Activated CD4-positive, alpha-beta T cell treated with anti-CD3 and anti-CD28 coated beads, Interleukin-2, amount 50 U/mL, for 16 hours (primary cell): Measurements from ENCODE around the gene PATZ1.
"Not testable (repeated sequence)": the region's sequence is repeated elsewhere in the genome, so short reads cannot be mapped to it uniquely, and the experiment has no call there.

Experiments used
- DNase-seq: peaks from one replicate; pipeline ENCODE4 v3.0.0-alpha.2; 2020

The PATZ1 gene

DNA sequence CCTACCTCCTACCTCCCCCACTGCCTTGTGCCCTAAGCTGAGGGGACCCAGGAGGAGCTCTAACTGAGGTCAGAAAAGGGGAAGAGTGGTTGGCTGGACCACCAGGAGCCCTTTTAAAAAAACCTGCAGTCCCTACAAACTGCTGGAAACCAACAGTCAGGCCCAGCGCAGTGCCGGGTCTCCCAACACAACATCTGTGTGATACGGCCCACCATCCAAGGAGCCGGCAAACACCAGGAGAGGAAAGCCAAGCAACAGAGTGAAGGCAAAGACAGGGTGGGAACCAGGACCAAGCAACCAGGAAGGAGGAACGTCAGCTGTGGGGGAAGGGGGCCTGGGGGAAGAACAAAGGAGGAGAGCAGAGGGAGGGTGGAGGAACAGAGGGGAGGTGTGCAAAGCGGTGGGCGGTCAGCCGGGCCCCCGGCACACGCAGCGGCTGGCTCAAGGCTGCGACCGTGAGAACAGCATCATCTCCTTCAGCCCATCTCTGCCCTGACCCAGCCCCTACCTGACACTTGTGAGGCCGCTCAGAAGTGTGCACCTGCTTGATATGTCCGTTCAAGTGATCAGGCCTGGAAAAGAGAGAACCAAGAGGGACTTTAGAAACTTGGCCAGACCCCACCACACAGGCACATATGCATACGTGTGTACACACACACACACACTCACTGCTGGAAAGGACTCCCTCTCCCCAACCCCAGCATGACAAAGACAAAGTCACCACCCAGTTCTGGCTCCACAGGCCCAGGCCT is 3.6 kb downstream of the PATZ1 start:
- no peak for DNase-seq

DNA sequence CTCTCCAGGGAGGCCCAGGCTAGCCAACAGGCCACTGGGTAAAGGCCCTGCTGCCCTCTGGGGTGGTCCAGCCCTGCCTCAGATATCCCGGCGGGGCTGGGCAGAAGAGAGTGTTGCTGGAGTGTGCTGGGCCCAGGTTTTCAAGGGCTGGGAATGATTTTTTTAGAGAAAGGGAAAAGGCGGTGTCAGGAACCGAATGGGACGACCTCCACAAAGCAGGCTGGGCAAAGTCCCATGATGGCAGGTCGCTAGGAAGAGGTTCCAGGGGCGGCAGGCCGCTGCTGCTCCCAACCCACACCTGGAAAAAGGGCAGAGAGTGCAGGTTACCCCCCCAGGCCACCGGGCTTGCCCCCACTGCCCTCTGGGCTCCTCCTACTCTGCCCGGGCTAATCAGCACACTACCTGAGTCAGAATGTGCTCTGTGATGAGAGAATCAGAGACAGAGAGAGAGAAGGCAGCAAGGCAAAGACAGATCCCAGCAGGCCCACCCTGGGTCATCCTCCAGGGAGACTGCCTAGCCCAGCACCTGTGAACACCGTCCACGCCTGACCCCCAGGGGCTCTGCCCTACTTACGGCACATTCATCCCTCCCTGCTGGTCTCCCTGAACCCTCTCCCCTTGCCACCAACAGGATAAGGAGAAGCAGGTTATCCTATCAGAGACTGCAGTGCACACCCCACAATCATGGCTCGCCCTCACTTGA is 4.6 kb downstream of the PATZ1 start:
- no peak for DNase-seq

DNA sequence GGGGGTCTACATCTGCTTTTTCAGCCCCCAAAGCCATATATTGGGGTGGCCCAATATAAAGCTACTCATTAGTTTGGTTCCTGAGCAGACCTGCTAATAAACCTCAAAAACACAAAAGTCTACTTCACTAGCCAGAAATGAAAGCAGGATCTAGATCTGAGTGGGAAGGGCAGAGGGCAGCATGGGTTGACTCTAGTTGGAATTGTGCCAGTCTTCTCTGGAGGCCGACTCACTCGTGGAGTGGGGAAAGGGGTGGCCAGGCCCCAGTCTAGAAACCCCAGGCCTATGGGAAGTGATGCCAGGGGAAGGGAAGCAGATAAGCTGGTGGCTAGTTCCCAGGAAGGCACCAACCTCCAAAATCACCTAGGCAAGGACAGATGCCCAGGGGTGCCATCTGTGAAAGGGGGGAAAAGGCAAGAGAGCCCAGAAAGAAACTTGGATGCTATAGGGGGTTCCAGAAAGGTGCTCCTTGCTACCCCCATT is 5.3 kb downstream of the PATZ1 start:
- no peak for DNase-seq

DNA sequence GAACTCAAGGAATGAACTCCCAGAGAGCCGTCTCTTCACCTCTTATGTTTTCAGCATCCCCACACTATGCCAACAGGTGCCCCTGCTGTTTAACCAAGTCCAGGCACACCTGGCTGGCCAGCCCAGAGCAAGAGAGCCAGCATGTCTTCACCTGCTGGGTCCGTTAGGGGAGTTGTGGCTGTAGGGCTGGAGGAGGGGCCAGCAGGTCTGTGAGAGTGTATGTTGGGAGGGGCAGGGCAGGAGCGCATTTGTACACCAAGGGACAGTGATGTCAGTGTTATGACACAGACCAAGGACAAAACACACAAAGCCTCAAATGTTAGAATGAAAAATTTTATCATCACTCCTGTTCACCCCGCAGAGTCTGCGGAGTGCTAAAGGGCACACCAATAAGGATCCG is 5.8 kb downstream of the PATZ1 start:
- no peak for DNase-seq

DNA sequence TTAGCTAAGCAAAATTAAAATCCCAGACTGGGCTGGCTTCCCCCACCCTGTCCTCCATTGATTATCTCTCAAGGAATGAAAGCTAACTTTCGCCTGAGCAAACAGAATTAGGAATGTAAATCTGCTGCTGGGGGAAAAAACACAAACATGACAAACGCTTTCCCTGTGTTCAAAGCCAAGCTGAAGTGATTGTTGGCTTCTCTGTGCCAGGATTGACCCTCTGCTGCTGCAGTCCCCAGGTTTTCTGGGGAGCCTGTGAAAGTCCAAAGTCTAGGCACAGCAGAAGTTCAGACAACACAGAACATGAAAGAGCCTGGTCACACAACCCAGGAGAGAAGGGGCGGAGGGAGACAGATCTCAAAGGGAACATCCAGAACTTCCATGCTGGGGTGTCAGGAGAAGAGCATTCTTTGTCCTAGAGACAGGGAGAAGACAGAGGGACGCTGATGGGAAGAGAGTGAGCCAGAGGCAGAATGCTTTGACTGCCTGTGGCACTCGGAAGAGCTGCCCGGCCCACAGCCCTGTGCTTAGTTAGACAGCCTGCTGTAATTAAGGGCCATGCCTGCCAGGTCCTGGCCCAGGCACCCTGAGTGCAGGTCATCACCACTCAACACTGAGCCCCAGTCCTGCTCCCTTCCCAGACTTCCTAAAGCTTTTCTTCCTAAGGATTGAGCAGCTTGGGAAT is 6.9 kb downstream of the PATZ1 start:
- DNase-seq, result no peak

DNA sequence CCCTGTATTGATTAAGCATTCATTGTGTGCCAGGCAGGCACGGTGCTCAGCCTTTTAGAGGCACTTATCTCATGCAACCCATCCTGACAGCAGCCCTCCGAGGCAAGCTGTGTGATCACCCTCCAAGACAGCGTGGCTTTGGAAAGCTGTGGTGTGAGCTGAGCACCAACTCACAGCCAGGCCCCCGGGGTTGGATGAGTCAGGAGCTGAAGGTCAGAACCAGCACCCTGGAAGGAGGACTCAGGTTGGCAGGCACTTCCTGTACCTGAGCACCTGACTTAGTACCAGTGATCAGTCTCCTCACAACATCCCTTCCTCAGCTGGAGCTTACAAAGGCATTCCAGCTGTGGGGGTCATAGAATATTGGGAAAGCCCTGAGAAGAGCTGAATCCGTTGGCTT is 9.0 kb downstream of the PATZ1 start:
- no peak for DNase-seq

DNA sequence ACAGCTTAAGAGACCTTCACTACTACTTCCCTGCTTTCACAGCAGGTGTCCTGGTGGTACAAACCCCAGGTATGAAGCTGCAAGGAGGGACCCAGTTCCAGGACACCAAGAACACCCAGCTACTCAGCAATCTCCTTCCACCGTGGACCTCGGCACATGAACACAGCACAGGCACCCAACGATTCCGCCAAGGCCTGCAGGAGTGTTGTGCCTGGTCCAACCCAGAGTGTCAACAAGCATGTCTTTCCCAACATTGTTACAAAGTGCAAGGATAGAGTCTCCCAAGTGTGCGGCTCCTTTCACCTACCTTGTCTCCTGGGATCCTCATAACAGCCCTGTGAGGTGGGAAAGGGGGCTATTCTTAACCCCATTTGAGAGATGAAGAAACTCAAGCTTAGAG is 11.8 kb downstream of the PATZ1 start:
- DNase-seq, result no peak

DNA sequence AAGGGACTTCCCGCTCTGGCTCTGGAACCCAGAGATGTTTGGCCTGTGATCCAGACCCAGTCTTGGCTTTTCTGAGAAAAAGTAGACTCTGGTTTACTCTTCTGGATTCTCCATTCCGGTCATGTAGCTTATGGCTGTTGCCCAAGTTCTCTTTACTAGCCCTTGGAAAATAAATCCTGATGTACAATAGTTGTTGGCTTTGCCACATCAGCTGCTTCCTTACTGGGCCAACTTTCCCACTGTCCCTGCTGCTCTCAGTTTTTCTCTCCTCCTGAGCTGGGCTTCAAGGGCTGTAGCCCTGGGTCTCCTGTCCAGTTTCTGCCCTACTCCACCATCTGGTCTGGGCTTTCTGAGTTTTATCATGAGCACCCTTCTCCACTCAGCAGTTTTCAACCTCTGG is 12.5 kb downstream of the PATZ1 start:
- no peak for DNase-seq

DNA sequence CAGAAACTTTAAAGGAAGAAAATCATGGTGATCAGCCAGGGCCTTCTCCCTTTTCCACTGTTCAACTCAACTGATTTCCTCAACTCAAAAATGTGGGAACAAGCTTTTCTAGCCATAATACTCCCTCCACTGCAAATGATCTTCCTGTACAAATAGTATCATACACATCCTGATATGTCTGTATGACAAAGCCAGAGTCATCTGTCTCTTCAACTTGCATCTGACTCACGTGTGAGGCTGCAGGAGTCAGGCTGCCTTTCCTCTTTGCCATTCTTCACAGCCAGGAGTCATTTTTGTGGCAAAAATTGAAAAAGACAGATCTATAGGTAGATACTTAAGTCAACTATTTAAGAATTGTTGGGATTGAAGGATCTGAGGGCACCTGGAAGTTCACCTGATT is 13.3 kb downstream of the PATZ1 start:
- no peak for DNase-seq

DNA sequence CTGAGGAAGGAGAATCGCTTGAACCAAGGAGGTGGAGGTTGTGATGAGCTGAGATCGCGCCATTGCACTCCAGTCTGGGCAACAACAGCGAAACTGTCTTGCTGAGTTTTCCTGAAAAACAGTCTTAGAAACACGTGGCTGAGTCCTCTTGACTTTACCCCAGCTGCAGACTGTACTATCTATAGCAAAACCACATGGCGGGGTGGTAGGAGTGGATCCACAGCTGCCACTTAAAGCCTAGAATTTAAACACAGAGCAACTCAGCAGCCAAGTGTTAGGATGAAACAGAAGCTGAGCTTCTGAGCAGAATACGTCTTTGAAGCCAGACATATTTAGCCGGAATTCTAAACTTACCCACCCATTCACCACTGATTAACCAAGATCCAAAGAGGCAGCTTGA is 14.1 kb downstream of the PATZ1 start:
- DNase-seq, result no peak

DNA sequence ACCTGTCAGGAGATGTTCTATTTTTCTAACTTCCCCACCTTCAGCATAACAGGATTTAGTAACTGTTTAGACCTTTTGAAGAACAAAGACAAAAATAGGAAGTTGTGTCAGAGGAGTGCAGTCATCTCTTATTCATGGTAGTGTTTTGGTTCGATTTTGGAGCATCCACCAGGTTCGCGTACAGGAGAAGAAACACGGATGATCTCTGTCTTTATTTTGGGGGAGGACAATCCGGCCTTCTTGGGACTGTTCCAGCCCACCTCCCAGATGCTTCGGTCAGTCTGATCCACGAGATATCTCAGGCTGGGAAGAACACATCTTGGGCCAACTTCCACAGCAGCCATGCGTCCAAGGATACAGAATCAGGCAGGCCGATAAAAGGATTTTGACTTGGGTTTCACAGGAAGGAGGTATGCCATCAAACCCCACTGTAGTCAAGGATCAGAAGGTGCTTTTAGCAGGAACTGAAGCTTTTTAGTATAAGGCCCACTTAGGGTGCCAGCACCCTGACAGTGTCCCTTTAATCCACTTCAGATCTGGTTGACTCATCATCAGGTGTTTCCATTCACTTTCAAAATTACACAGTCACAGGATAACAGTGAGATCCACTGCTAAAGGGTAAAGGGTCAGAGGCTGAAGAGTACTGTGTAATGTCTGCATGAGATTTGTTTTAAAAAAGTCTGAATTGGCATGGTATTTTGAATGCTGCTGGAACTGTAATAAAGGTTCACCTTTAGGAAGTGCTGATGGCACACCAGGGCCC is 16.5 kb downstream of the PATZ1 start:
- peak; percentile 62 for DNase-seq

DNA sequence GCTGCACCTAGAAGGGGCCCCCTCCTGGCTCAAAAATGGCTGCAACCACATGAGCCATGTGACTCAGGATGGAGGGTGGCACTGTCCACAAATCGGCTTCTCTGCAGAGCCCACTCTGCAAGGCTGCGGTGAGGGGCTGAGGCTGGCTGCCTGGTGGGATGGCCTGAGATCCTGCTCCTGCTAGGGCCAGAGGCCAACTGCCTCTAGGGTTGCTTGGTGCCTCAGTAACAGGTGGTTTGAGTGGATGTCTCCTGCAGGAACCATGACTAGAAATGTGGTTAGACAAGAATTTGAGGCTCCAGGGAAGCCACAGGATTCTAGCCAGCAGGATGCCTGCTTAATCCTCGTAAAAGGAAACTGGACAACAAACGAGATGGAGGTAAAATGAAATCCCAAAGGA is 17.1 kb downstream of the PATZ1 start:
- no peak for DNase-seq

DNA sequence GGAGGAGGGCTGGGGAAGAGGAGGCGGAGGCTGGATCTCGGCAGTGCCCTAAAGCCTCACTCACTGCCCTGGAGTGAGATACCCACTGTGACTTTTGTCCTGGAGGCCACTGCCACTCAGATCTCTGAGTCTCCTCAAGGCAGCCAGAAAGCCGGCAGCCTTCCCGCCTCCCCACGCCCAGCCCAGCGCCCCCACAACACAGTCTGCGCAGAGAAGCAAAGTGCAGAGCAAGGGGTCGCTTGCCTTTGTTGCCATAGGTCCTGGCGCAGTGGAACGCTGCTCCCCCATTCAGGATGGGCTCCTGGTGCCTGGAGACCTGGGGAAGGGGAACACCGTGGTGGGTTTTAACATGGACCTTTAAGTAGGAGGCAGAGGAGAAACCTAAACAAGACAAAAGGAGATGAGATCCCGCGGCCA is 17.6 kb downstream of the PATZ1 start:
- no peak for DNase-seq

DNA sequence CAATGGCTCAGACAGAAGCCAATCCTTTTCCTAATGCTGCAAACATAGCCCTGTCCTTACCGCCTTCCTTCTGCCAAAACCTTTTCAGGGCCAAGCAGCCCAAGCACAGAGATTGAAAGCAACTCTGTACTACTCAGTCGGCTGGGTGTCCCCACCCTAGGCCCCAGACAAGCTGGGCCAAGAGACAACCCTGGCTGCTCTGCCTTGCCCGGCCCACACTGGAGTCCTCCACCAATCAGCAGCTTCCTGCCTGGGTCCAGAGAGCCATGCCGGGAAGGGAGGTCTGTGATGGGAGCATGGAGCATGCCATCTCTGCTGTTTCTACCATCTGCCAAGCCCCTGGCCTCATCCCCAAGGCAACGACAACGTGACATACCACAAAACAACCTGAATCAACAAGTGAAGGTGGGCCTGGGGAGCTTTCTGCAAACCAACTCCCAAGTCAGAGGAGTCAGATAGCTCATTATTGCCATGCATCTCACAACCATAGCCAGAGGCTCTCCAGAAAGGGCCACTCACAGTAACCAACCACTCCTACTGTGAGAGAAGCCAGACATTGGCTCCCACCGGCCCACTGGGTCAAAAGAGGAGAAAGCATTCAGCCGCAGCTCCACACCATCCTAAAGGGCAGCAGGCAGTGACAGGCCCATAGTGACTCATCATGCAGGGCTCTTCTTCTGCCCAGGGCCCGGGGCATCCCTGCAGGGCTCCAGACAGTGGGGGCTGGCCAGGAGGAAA is 18.2 kb downstream of the PATZ1 start:
- DNase-seq, result no peak

DNA sequence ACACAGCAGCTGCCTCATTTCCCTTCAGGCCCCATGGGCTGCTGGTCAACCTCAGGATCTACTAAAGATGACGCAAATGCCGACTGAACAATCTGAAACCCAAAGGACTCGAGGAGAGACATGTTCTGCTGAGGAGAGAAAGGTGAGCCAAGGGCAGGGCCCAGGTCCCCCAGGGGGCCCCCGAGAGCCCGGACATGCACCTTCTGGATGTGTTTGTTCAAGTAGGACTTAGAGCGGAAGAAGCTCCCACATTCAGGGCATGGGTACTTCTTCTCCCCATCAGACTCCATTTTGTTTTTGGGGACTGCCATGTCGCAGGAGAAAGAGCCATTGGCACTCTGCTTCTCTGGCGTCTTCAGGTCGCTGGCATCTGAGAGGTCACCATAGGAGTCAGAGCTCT is 19.3 kb downstream of the PATZ1 start:
- no peak for DNase-seq

DNA sequence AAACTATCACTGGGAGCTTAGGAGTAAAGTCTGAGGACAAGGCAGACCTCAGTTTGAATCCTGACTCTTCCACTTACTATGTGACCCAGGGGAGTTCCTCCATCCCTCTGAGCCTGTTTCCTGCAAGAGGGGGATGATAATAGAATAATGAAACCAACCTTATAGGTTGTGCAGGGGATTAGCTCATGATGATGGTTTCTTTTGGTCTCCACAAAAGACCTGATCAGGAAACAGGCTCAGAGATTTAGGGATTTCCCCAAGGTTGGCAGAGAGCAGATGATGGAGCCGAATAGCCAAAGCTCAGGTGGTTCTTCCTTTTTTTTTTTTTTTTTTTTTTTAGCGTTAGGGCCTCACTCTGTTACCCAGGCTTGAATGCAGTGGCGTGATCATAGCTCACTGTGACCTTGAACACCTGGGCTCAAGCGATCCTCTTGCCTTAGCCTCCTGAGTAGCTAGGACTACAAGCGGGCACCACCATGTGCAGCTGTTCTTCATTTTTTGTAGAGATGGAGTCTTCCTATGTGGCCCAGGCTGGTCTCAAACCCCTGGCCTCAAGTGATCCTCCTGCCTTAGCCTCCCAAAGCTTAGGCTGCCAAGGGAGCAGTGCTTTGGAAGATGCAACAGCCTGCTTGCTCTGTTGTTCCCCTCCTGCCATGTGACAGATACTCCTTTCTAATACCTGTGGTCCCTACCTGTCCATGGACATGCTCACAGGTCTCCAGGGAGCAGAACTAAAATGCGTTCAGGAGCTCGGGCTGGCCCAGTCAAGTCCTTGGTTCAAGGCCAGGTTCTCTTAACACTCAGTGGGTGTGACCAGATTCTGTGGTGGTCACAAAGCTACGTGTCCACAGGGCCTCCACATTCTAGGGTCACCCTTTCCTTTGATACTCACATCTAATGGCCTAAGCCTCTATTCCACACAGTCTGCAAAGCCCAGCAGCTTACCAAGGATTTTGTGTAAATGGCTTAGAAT is 22.3 kb downstream of the PATZ1 start:
- no peak for DNase-seq

DNA sequence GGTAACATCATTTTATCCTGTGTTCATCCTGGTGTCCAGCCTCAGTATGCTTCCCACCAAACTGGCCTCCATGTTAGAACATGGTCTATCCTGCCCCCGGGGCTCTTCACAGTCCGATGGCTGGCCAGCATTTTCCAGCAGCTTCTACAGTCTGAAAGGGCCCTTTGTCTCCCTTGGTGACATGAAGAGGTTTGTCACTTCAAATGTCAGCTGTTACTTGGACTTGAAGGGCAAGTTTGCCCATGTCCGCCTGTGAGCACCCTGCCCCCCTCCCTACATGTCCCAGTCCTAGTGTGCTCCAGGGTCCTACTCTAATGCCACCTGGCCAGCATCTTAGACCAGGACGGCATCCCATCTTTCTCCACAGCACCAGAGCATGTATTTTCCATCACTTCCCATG is 24.7 kb downstream of the PATZ1 start:
- DNase-seq, result no peak

DNA sequence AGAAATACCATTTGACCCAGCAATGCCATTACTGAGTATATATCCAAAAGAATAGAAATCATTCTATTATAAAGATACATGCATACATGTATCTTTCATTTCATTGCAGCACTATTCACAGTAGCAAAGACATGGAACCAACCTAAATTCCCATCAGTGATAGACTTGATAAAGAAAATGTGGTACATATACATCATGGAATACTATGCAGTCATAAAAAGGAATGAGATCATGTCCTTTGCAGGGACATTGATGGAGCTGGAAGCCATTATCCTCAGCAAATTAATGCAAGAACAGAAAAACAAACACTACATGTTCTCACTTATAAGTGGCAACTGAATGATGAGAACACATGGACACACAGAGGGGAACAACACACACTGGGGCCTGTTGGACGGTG is 31.9 kb downstream of the PATZ1 start:
- not testable (repeated sequence) for DNase-seq

DNA sequence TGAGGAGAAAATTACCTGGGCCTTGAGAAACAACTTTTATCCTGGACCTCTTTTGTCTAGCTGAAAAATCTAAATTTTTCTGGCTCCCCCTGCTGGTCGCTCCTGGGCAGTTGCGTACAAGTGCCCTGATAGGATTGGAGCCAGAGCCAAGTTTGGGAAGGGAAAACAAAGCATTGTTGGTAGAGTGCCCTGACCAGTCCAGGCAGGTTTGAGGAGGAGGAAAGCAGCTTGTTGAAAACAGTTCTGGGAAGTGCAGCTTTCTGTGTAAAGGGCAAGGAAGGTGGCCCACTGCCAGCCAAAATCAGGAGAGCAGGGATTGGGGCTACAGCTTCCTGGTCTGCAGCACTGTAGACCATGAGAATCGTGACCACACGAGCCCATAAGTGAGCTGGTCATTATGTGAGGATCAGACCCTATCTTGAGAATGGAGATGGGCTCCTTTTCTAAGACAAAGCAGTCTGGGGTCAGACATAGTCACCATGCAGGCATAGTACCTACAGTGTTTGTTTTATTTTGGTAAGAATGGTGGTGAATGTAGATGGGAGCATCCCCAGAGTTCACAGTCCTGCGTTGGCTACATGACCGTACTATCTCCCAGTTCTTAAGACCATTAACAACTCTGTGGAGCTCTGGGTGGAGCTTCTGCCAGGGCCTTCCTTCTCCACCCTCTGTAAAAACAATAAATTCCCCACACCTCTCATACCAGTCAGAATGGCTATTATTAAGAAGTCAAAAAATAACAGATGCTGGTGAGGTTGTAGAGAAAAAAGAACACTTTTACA is 32.6 kb downstream of the PATZ1 start:
- peak; percentile 62 for DNase-seq

DNA sequence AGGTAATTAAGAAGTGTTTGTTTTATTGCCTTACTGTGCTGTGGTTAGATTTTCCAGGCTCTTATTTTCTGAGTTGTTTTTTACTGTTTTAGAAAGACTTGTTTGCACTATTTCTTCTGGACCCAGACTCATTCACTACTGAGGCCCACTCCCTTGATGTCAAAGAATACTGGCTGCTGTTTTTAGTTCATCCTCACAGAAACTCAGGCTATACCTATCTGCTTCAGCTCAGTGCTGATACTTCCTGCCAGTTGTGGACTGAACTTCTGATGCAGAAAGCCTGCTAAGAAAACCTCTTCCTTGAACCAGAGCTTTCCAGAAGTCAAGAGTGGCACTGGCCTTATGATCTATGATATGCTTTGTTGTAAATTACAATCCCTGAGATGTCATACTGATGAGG is 38.0 kb downstream of the PATZ1 start:
- no peak for DNase-seq
